COLO668 (cell line): ENCODE data around the gene NYNRIN.
A peak's percentile ranks its signal among the peaks of the same experiment; 100 is the strongest.
"Not testable (repeated sequence)": the region's sequence is repeated elsewhere in the genome, so short reads cannot be mapped to it uniquely, and the experiment has no call there.

Source experiments
- DNase-seq: peaks from one replicate; lab custom pipeline; 2025; ENCODE audit not compliant: unreplicated experiment; lab: John Stamatoyannopoulos, UW

The NYNRIN gene

DNA sequence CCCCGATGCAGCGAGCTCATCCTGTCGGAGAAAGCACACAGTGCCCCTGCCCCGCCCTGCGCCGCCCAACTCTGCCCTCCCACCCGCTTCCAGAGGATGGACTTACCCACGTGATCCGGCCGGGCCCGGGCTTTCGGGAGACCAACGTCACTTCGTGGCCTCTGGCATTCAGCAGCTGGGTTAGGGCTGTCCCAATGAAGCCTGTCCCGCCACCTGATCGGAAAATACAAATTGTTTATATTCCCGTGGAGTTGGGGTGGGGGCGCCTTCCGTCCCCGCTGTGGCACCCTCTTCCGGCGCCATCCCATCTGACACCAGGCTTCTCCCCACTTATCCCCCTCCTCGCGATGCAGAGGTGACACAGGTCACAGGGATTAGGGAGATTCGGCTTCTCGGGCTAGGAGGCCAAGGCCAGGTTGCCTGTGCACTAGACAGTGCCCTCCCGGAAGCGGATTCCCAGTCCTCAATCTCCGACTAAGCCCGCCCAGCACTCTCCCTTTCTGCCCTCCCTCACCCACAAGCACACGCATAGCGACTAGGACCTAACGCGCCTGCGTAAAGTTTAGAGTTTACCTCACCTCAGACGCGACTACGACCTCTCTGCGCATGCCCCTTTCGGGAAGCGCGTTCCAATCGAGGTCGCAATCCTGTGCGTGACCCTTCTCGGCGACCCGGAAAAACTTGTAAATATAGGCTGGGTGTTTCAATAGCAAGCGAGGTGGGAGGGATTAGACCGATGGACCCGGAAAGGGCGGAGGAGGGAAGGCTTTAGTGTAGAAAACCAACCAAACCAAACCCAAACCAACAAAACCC, 43.6 kb downstream of the NYNRIN start, which contains the start of gene SDR39U1:
TSS of gene SDR39U1 (minus strand) at position 537 of the 813 bp plus-strand sequence. CDS start at position 530, 7 bp downstream.
- DNase-seq: peak; percentile 98

DNA sequence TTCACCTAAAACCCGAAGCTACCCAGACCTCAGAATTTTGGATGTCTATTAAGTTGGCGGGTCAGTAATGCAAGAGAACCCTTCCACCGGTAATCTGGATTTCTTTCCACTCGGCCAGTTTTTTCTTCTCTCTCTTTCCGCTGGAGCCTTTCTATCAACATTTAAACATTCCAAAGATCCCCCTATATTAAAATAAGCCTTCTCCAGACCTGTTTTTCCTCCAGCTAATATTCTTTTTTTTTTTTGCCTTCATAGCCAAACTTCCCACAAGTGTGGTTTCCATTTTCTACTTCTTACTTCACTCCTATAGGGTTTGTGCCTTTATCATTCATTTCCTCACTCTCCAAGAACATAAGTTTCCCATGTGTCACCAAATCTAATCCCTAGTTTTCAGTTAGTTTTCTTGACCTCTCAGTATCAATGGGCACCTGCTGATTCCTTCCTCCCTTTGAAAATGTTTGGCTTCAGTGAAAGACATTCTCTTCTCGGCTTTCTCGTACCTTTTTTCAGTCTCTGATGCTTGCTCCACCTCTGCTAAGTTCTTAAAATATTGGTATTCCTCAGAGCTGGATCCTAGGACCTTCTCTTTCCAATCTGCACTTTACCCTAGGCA, 44.4 kb downstream of the NYNRIN start:
- DNase-seq: no peak

DNA sequence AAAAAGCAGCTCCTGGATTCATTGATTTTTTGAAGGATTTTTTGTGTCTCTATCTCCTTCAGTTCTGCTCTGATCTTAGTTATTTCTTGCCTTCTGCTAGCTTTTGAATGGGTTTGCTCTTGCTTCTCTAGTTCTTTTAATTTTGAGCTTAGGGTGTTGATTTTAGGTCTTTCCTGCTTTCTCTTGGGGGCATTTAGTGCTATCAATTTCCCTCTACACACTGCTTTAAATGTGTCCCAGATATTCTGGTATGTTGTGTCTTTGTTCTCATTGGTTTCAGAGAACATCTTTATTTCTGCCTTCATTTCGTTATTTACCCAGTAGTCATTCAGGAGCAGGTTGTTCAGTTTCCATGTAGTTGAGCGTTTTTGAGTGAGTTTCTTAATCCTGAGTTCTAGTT, 52.0 kb downstream of the NYNRIN start:
- DNase-seq: not testable (repeated sequence)

DNA sequence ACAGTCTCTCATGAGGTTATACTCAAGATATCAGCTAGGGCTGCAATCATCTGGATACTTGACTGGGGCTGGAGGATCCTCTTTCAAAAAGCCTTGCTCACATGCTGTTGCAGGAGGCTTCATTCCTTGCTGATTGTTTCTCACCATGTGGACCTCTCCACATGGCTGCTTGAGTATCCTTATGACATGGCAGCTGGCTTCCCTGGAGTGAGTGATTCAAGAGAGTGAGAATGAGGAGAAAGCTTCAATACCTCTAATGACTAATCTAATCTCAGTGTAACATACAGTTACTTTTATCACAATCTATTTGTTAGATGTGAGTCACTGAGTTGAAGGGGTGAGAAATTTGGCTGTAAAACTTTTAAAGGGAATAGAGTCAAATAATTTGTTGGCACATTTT, 58.2 kb downstream of the NYNRIN start:
- DNase-seq: no peak

DNA sequence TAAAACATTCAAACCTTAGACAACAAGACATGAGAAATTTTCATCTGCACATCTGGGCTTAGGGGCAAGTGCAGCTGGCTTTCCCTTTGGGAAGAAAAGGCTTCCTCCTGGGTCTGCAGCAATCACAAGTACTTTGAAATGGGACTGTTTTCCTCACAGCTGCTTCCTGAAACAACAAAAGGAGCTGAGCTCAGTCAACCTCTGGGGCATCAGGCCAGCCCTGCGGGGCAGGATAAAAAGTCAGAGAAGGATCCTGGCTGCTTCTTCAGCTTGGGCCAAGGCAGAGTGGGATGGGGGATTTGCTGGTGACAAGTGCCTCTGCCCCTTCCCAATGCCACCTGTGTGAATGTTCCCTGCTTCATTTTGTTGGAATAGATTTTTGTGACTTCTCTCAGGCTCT, 59.9 kb downstream of the NYNRIN start:
- no peak for DNase-seq

DNA sequence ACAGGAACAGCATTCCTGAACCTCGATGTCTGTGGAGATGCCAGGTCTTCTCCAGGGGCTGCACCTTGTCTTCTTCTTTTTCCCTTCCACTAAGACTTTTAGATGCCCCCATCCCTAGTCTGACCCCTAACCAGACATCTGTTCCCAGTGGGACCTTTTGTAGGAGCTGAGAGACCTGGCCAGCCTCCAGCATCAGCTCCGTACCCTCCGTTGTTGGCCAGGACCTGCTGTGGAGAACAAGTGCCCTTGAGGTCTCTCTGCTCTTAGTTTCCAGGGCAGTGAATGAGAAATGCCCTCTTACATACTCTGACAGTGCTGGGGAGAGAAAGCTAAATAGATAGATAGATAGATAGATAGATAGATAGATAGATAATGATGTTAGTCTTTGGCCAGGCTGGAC, 60.5 kb downstream of the NYNRIN start:
- DNase-seq: no peak

DNA sequence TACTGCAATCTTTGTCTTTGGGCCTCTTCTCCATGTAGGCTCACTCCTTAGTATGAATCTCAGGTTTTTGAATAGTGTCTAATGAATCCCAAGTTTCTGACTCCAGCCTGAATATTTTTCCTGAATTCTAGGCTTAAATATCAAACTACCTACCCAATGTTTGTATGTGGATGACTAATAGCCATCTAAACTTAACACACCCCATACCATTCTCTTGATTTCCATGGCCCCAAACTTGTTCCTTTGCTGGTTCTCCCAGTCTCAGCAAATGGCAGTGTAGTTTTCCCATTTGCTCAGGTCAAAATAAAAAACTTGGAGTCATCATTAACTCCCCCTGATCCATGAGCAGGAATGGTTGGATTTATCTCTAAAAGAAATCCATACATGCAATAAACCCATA, 62.5 kb downstream of the NYNRIN start:
- no peak for DNase-seq

DNA sequence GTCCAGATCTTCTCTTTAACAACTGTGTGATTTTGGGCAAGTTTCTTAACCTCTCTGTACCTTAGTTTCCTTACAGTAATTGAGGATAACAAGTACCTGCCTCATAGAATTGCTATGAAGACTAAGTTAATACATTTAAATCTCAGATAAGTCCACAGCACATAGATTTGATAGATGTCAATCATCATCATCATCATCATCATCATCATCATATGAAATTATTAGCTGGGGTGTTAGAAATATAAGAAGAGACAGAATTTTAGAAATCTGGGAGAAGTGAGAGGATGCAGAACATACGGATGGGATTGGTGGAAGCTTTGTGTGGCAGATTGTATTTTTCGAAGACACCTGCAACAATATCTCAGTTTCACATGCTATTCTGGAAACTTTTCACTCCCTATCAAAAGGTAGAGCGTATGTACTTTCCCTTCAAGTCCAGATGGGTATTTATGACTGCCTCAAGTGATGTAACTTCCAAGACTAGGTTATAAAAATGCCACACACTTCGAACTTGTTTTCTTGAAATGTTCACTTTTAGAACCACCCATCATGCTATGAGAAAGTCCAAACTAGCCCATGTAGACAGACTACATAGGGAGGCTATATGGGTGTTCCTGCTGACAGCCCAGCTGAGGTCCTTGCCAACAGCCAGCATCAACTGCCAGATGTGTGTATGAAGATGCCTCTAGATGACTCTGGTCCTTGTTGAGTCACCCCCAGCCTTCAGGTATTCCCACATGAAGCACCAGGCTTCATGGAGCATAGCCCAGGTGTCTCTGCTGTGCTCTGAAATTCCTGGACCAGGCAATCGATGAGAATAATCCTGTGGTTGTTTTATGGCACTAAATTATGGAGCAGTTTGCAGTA, 64.4 kb downstream of the NYNRIN start:
- peak; percentile 46 for DNase-seq

DNA sequence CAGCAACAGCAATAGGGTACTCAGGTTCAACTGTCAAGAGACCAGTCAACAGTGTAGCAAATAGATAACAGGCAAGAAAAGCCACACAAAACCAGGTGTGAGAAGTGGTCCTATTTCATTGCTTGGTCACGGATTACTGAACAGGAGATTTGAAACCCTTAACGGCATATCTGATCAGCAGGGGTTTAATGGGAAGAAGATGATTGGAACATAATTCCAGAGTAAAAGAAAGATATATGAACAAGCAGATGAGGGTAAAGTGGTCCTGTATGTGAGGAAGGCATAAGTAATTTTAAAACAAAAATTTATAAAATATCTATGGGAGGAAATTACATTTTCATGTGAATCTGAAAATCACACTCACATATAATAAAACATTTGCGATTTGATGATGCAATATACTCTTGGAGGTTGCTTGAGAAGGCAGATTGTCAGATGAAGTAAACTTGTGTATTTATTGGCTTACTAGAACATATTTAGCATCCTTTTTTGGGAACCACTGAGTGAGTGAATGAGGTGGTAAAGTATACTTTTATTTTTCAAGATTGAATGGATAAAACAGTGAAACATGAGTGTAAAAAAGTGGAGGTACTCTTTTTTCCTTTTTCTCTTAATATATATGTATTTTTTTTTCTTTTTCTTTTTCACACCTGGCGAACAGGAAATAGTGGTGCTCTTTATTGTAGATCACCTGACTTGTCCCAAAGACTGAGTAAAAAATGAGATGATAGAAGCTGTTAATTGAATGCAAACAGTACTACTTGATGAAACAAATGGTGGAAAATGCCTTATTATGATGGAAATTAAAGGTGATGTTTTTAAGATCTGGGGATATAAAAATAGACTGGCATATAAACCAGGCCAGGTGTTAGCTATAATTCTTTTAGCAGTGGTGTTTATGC, 65.3 kb downstream of the NYNRIN start:
- no peak for DNase-seq

DNA sequence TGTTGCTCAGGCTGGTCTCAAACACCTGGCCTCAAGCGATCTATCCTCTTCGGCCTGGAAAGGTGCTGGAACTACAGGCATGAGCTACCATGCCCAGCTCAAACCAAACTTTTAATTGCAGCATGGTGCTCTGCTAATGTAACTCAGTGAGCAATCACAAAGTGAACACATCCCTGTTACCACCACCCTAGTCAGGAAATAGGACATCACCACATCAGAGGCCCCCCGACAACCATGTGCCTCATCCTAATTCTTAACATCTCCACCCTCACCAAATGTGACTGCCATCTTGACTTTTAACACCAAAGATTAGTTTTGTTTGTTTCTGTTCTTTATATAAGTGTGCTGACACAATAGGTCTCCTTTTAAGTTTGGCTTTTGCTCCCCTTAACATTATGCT, 66.6 kb downstream of the NYNRIN start:
- no peak for DNase-seq

DNA sequence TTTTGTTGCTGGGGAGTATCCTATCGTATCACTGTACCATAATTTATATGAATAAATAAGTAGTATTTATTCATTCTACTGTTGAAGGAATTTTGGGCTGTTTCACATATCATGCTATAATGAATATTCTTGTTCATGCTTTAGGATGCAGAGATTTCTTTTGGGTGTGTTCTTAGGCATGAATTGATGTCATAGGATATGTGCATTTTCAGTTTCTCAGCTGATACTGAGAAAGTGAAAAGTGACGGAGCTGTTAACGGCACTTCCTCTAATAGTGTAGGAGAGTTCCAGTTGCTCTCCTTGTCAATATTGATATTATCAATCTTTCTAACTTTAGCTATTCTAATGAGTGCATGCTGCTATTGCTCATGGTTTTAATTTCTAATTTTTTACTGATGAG, 67.0 kb downstream of the NYNRIN start:
- DNase-seq: no peak
